GM23338 (cell line): ENCODE results near the gene MAD1L1. TPM values are rescaled to one million over a fixed set of nuclear protein-coding genes. Genes with fewer than 3 reads are reported as not detected.

Experiments
- ATAC-seq: fragments of 200-7000 bp; cut with Tn5 transposase; 3 replicates; pipeline ENCODE4 v1.9.1; 2020
- DNase-seq: peaks from one replicate; pipeline ENCODE4 v3.0.0-alpha.2; 2015; ENCODE audit warnings: low spot score
- H2AFZ ChIP-seq: fragments of 200-600 bp; sonication (generic); 2 replicates; pipeline ENCODE4 v1.8.0; 2016; ENCODE audit warnings: antibody characterized with exemption, mild to moderate bottlenecking, moderate library complexity
- H3F3A ChIP-seq: fragments of 200-600 bp; sonication (generic); replicated peaks from 2 replicates; pipeline ENCODE4 v1.8.0; 2017; ENCODE audit warnings: antibody characterized with exemption, mixed run types, low read depth
- H3K27ac ChIP-seq: fragments of 200-600 bp; sonication (generic); 2 replicates; pipeline ENCODE4 v1.6.1; 2016; ENCODE audit warnings: low read depth
- H3K27me3 ChIP-seq: fragments of 200-600 bp; sonication (generic); 2 replicates; pipeline ENCODE4 v1.8.0; 2016; ENCODE audit warnings: mild to moderate bottlenecking, mixed run types, moderate library complexity; ENCODE audit not compliant: insufficient read depth
- H3K36me3 ChIP-seq: fragments of 200-600 bp; sonication (generic); 2 replicates; pipeline ENCODE4 v1.8.0; 2016; ENCODE audit warnings: mild to moderate bottlenecking; ENCODE audit not compliant: insufficient read depth
- H3K4me1 ChIP-seq: fragments of 200-600 bp; sonication (generic); 2 replicates; pipeline ENCODE4 v1.8.0; 2016; ENCODE audit warnings: mild to moderate bottlenecking, moderate library complexity; ENCODE audit not compliant: insufficient read depth
- H3K4me2 ChIP-seq: fragments of 200-600 bp; sonication (generic); 2 replicates; pipeline ENCODE4 v1.7.1; 2017; ENCODE audit warnings: mixed run types
- H3K4me3 ChIP-seq: fragments of 200-600 bp; sonication (generic); 2 replicates; pipeline ENCODE4 v1.6.1; 2016; ENCODE audit warnings: mixed run types
- H3K79me2 ChIP-seq: fragments of 200-600 bp; sonication (generic); replicated peaks from 2 replicates; pipeline ENCODE4 v1.8.0; 2017; ENCODE audit warnings: mild to moderate bottlenecking; ENCODE audit not compliant: insufficient read depth
- H3K9me2 ChIP-seq: fragments of 200-600 bp; sonication (generic); 2 replicates; pipeline ENCODE4 v1.8.0; 2017; ENCODE audit not compliant: insufficient read depth
- H4K20me1 ChIP-seq: fragments of 200-600 bp; sonication (generic); replicated peaks from 2 replicates; pipeline ENCODE4 v1.8.0; 2017; ENCODE audit warnings: mild to moderate bottlenecking; ENCODE audit not compliant: insufficient read depth
- H3K27ac Mint-ChIP-seq: 2 replicates; pipeline ENCODE4 v1.8.0; 2020; ENCODE audit warnings: inconsistent platforms, mild to moderate bottlenecking, moderate library complexity, mixed read lengths
- H3K27me3 Mint-ChIP-seq: 3 replicates; pipeline ENCODE4 v1.8.0; 2022; ENCODE audit warnings: low read depth, mild to moderate bottlenecking, moderate library complexity, mixed read lengths, inconsistent platforms; ENCODE audit not compliant: insufficient read depth, poor library complexity
- H3K36me3 Mint-ChIP-seq: 3 replicates; pipeline ENCODE4 v1.8.0; 2021; ENCODE audit warnings: low read depth, mild to moderate bottlenecking, inconsistent platforms, moderate library complexity, mixed read lengths
- H3K4me1 Mint-ChIP-seq: 3 replicates; pipeline ENCODE4 v1.8.0; 2020; ENCODE audit warnings: mild to moderate bottlenecking, inconsistent platforms, mixed read lengths
- H3K4me3 Mint-ChIP-seq: 3 replicates; pipeline ENCODE4 v1.8.0; 2021; ENCODE audit warnings: moderate library complexity, mild to moderate bottlenecking, inconsistent platforms, mixed read lengths
- H3K9me3 Mint-ChIP-seq: 3 replicates; pipeline ENCODE4 v1.8.0; 2020; ENCODE audit warnings: moderate library complexity, mild to moderate bottlenecking, inconsistent platforms, mixed read lengths
- CREB1 ChIP-seq: fragments of 250-450 bp; sonication (Bioruptor Pico); IDR thresholded peaks from 2 replicates; pipeline ENCODE4 v1.5.0; 2020; ENCODE audit warnings: low read depth, mild to moderate bottlenecking, moderate library complexity
- JUNB ChIP-seq: IDR thresholded peaks from one replicate; pipeline ENCODE4 v1.6.1; 2016; ENCODE audit warnings: antibody characterized with exemption; ENCODE audit not compliant: unreplicated experiment
- NANOG ChIP-seq: IDR thresholded peaks from 2 replicates; pipeline ENCODE4 v1.6.1; 2016; ENCODE audit warnings: antibody characterized with exemption, borderline replicate concordance
- STAT1 ChIP-seq: IDR thresholded peaks from one replicate; pipeline ENCODE4 v1.6.1; 2016; ENCODE audit warnings: antibody characterized with exemption; ENCODE audit not compliant: unreplicated experiment
- ZNF114 ChIP-seq: fragments of 250-450 bp; sonication (Bioruptor Pico); IDR thresholded peaks from 2 replicates; pipeline ENCODE4 v1.5.0; 2020; ENCODE audit warnings: mild to moderate bottlenecking, moderate library complexity
- ZNF331 ChIP-seq: fragments of 250-450 bp; sonication (Bioruptor Pico); IDR thresholded peaks from 2 replicates; pipeline ENCODE4 v1.5.0; 2020; ENCODE audit warnings: low read depth, mild to moderate bottlenecking, moderate library complexity
- polyA plus RNA-seq: library from polyadenylated mRNA; unstranded; fragments of >200 nt; fragmentation: Nextera tagmentation; extraction: Ambion mirVana; gene quantifications from 2 replicates; pipeline ENCODE4 v1.2.1, GENCODE V29; 2016
- total RNA-seq: library from RNA; depleted of rRNA; stranded (reverse); fragments of >200 nt; shearing (Covaris generic); gene quantifications from 2 replicates; pipeline ENCODE4 v1.2.3, GENCODE V29; 2014
- TF ChIP-seq, protein P1 (sequence below): IDR thresholded peaks from 2 replicates; pipeline ENCODE4 v1.6.1; 2016; ENCODE audit warnings: antibody characterized with exemption
- TF ChIP-seq, protein P2 (sequence below): IDR thresholded peaks from one replicate; pipeline ENCODE4 v1.6.1; 2018; ENCODE audit warnings: antibody characterized with exemption; ENCODE audit not compliant: unreplicated experiment
- TF ChIP-seq, protein P3 (sequence below), 2 experiments: fragments of 200-600 bp in 1 of 2; sonication (generic) in 1 of 2; conservative IDR thresholded peaks; 2 replicates each; pipeline versions ENCODE4 v1.5.1 to v1.6.1; 2016 to 2017; ENCODE audit warnings: antibody characterized with exemption in 2 of 2, low read depth in 2 of 2, mild to moderate bottlenecking in 2 of 2, moderate library complexity in 1 of 2

Gene MAD1L1
- total and polyA plus RNA-seq, 2 experiments from 2014 or later = 40.3 to 59.3 TPM

DNA sequence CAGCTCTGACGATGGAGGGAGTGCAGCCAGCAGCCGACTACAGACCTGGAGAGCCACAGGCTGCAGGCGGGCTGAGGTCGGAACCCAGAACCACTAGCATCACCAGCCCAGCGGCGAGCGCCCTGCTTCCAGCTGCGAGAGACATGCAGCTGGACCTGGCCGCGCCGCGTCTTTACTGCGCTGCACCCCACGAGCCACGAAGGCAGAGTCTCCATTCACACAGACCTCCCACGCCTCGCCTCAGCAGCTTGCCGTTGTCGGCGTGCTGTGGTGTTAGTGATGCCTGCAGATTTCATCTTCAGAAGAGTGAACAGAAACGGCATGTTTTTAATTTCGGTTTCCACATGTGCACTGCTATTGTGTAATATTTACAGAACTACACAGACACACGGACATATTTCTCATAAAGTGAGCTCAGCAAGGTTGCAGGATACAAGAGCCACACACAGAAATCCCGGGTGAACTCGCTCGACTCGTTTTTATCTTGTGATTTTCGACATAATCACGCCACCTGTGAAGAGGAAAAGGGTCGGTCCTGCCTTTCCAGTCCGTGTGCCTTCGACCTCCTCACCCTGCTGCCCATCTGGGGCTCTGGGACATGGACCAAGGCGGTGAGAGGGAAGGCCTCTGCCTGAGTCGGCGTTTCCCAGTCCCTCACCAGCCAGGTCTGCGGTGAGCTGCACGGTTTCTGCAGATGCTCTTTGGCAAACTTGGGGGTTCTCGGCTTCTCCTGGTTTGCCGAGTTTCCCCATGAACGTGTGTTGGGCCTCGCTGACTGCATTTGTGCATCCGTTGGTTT, 310.5 kb downstream of the MAD1L1 start:
- Histone ChIP-seq H3K36me3 (no peaks in the 10 kb centered on the region), H4K20me1 (peaks cover 7% of the 10 kb centered on the region; the same call in 1 of the 2 replicates), H3K27me3 (no peaks in the 10 kb centered on the region), H3K79me2 (no peaks in the 10 kb centered on the region), H3F3A (no peaks in the 10 kb centered on the region), H3K4me1 (no peaks in the 10 kb centered on the region), H3K27ac (peak overlapping the region; percentile 69; the same call in 1 of the 2 replicates), H3K4me2 (no peak overlapping the region), H2AFZ (no peak overlapping the region), H3K4me3 (no peak overlapping the region), H3K9me2 (no peaks in the 10 kb centered on the region)
- TF ChIP-seq, protein P1, sequence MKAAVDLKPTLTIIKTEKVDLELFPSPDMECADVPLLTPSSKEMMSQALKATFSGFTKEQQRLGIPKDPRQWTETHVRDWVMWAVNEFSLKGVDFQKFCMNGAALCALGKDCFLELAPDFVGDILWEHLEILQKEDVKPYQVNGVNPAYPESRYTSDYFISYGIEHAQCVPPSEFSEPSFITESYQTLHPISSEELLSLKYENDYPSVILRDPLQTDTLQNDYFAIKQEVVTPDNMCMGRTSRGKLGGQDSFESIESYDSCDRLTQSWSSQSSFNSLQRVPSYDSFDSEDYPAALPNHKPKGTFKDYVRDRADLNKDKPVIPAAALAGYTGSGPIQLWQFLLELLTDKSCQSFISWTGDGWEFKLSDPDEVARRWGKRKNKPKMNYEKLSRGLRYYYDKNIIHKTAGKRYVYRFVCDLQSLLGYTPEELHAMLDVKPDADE = no peak
- TF ChIP-seq, protein P2, sequence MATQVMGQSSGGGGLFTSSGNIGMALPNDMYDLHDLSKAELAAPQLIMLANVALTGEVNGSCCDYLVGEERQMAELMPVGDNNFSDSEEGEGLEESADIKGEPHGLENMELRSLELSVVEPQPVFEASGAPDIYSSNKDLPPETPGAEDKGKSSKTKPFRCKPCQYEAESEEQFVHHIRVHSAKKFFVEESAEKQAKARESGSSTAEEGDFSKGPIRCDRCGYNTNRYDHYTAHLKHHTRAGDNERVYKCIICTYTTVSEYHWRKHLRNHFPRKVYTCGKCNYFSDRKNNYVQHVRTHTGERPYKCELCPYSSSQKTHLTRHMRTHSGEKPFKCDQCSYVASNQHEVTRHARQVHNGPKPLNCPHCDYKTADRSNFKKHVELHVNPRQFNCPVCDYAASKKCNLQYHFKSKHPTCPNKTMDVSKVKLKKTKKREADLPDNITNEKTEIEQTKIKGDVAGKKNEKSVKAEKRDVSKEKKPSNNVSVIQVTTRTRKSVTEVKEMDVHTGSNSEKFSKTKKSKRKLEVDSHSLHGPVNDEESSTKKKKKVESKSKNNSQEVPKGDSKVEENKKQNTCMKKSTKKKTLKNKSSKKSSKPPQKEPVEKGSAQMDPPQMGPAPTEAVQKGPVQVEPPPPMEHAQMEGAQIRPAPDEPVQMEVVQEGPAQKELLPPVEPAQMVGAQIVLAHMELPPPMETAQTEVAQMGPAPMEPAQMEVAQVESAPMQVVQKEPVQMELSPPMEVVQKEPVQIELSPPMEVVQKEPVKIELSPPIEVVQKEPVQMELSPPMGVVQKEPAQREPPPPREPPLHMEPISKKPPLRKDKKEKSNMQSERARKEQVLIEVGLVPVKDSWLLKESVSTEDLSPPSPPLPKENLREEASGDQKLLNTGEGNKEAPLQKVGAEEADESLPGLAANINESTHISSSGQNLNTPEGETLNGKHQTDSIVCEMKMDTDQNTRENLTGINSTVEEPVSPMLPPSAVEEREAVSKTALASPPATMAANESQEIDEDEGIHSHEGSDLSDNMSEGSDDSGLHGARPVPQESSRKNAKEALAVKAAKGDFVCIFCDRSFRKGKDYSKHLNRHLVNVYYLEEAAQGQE = no peak
- Mint-ChIP-seq H3K9me3 (no peaks in the 10 kb centered on the region; the same call in 2 of the 3 replicates), H3K4me1 (no peaks in the 10 kb centered on the region; the same call in 2 of the 3 replicates), H3K36me3 (no peaks in the 10 kb centered on the region), H3K27ac (no peak overlapping the region), H3K4me3 (no peak overlapping the region), H3K27me3 (peaks cover 5% of the 10 kb centered on the region)
- no peak for DNase-seq
- ATAC-seq = no peak

DNA sequence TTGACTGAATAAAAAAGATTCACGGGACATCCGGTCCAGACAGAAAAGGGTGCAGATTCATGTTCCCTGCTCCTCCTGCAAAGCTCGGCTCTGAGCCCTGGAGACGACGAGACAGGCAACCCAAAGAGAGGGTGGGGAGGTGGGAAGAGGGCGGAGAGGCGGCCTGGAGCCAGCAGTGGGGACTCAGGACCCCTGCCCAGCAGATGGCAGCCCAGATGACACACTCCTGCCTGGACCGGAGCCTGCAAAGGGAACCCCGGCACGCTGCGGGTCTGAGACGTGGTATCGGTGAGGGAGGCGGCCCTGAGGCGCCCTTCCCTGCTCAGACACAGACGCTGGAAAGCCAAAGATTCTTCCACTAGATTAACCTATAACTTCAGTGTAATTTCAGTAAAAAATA, 311.9 kb downstream of the MAD1L1 start:
- H3K9me2 ChIP-seq = no peaks in the 10 kb centered on the region
- H3K4me1 ChIP-seq = no peaks in the 10 kb centered on the region
- no peaks in the 10 kb centered on the region for H3K79me2 ChIP-seq
- peaks cover 5% of the 10 kb centered on the region; the same call in 1 of the 2 replicates for H4K20me1 ChIP-seq
- no peak overlapping the region for H3K4me3 ChIP-seq
- ATAC-seq (no peak; the same call in 2 of the 3 replicates), DNase-seq (no peak)
- no peak overlapping the region for H3K27ac ChIP-seq
- peaks cover 5% of the 10 kb centered on the region for H3K27me3 Mint-ChIP-seq
- peak overlapping the region; percentile 79; the same call in 1 of the 2 replicates for H3K27ac Mint-ChIP-seq
- no peaks in the 10 kb centered on the region; the same call in 2 of the 3 replicates for H3K9me3 Mint-ChIP-seq
- no peaks in the 10 kb centered on the region for H3F3A ChIP-seq
- H3K36me3 Mint-ChIP-seq = no peaks in the 10 kb centered on the region
- H3K4me2 ChIP-seq = no peak overlapping the region
- no peak overlapping the region for H3K4me3 Mint-ChIP-seq
- no peaks in the 10 kb centered on the region for H3K36me3 ChIP-seq
- no peaks in the 10 kb centered on the region; the same call in 2 of the 3 replicates for H3K4me1 Mint-ChIP-seq
- H3K27me3 ChIP-seq = no peaks in the 10 kb centered on the region
- H2AFZ ChIP-seq = no peak overlapping the region
- no peak for TF ChIP-seq CREB1 (CRISPR knock-in tag)
- no peak for TF ChIP-seq ZNF114 (CRISPR knock-in tag)
- TF ChIP-seq, protein P2 = no peak
- no peak for TF ChIP-seq ZNF331
- no peak for TF ChIP-seq JUNB
- TF ChIP-seq, protein P1 = no peak
- TF ChIP-seq NANOG = no peak
- TF ChIP-seq, protein P3, sequence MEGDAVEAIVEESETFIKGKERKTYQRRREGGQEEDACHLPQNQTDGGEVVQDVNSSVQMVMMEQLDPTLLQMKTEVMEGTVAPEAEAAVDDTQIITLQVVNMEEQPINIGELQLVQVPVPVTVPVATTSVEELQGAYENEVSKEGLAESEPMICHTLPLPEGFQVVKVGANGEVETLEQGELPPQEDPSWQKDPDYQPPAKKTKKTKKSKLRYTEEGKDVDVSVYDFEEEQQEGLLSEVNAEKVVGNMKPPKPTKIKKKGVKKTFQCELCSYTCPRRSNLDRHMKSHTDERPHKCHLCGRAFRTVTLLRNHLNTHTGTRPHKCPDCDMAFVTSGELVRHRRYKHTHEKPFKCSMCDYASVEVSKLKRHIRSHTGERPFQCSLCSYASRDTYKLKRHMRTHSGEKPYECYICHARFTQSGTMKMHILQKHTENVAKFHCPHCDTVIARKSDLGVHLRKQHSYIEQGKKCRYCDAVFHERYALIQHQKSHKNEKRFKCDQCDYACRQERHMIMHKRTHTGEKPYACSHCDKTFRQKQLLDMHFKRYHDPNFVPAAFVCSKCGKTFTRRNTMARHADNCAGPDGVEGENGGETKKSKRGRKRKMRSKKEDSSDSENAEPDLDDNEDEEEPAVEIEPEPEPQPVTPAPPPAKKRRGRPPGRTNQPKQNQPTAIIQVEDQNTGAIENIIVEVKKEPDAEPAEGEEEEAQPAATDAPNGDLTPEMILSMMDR (conservative IDR thresholded peaks at IDR 0.05; ENCODE audit: low read depth in 2 of 2) = no peak
- no peak for TF ChIP-seq STAT1
